Gastroesophageal sphincter (tissue), 3 donors: ENCODE results near the gene BUD31.

Experiments
- EP300 ChIP-seq: sonication (generic); formaldehyde crosslinking; IDR thresholded peaks from one replicate; pipeline ENCODE4 v1.6.1; 2017; ENCODE audit warnings: antibody characterized with exemption, mild to moderate bottlenecking
- POLR2A ChIP-seq, 2 donors: fragments of 450-650 bp; IDR thresholded peaks; one replicate each; pipeline ENCODE4 v1.6.1; 2017; ENCODE audit warnings: antibody characterized with exemption in 2 of 2, mild to moderate bottlenecking in 2 of 2, moderate library complexity in 1 of 2
- TF ChIP-seq, protein P1 (sequence below), 4 experiments: fragments of 200-600 bp in 2 of 4; fragments of 450-650 bp in 2 of 4; sonication (generic) in 1 of 4; IDR thresholded peaks; one replicate each; pipeline ENCODE4 v1.5.1; 2017 to 2019; ENCODE audit warnings: antibody characterized with exemption in 4 of 4, mild to moderate bottlenecking in 2 of 4, moderate library complexity in 2 of 4

- TF ChIP-seq, protein P1, sequence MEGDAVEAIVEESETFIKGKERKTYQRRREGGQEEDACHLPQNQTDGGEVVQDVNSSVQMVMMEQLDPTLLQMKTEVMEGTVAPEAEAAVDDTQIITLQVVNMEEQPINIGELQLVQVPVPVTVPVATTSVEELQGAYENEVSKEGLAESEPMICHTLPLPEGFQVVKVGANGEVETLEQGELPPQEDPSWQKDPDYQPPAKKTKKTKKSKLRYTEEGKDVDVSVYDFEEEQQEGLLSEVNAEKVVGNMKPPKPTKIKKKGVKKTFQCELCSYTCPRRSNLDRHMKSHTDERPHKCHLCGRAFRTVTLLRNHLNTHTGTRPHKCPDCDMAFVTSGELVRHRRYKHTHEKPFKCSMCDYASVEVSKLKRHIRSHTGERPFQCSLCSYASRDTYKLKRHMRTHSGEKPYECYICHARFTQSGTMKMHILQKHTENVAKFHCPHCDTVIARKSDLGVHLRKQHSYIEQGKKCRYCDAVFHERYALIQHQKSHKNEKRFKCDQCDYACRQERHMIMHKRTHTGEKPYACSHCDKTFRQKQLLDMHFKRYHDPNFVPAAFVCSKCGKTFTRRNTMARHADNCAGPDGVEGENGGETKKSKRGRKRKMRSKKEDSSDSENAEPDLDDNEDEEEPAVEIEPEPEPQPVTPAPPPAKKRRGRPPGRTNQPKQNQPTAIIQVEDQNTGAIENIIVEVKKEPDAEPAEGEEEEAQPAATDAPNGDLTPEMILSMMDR (IDR thresholded peaks at IDR 0.05), result no peak
- no peak for TF ChIP-seq POLR2A (IDR thresholded peaks at IDR 0.05)
- TF ChIP-seq EP300, result no peak
Measured at GRCh38 chr7:99404235-99404976, 4.4 kb upstream of the BUD31 start.
